ENCODE data around the gene MDP1.

DNA sequence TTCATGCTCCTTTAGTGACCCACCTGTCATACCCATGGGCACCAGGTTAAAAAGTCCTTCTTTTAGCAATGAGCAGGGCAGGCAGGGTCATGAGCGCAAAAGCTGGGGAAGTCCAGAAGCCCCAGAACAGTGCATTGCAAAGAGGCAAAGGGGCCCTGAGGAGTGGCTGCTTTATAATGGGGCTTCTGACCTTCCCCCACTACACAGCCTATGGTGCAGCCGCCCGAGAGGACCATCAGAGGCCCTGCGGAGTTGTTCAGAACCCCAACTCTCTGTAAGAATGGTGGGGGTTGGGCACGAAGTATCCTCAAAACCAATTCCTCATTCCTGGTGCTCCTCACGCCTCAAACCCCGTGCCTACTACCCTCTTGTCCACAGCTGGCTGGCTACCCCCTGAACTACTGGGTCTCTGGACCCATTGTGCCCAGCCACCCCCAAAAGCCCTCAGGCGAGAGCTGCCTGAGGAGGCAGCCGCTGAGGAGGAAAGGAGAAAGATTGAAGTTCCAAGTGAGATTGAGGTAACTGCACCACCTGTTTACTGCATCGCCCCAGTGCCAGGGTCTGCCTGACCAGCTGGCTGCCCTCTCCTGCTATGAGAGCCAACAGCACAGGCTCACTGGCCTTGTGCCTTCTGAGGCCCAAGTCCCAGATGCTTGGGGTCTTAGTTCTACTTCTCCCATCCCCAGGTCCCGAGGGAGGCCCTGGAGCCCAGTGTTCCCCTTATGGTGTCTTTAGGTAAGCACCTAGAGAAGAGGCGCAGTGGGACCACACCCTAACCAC, 37.3 kb downstream of the MDP1 start:
- no peak for TF ChIP-seq POLR2AphosphoS5 (IDR thresholded peaks at IDR 0.05; ENCODE audit: low read depth, low read length)
- peak; percentile 15; the same call in 1 of the 2 replicates for TF ChIP-seq POLR2A (IDR thresholded peaks at IDR 0.05; ENCODE audit: low read depth, low read length)
- TF ChIP-seq SPI1 (IDR thresholded peaks at IDR 0.05; ENCODE audit: low read depth, low read length), result no peak
- TF ChIP-seq TAF1 (IDR thresholded peaks at IDR 0.05; ENCODE audit: low read depth, low read length), result no peak
- TF ChIP-seq POU2F2 (IDR thresholded peaks at IDR 0.05; ENCODE audit: low read depth, low read length), result no peak
- TF ChIP-seq PAX5 (IDR thresholded peaks at IDR 0.05; ENCODE audit: insufficient read depth, low read length, severe bottlenecking), result no peak
